Gastrocnemius medialis (tissue), 4 donors: ENCODE measurements around the gene KRT38.

Experiments
- CTCF ChIP-seq, 5 experiments: fragments of 450-650 bp in 3 of 5; fragments of 200-600 bp in 2 of 5; sonication (generic) in 2 of 5; IDR thresholded peaks in 4 of 5; conservative IDR thresholded peaks in 1 of 5; 1 replicate in 4 of 5; 2 replicates in 1 of 5; pipeline ENCODE4 v1.5.1; 2016 to 2019; ENCODE audit warnings: antibody characterized with exemption in 5 of 5, mild to moderate bottlenecking in 3 of 5, moderate library complexity in 3 of 5
- POLR2A ChIP-seq, 2 donors: fragments of 450-650 bp; IDR thresholded peaks; one replicate each; pipeline ENCODE4 v1.6.1; 2017; ENCODE audit warnings: antibody characterized with exemption in 2 of 2, mild to moderate bottlenecking in 2 of 2, moderate library complexity in 2 of 2

- TF ChIP-seq CTCF (IDR thresholded peaks at IDR 0.05 in 4 of 5, conservative IDR thresholded peaks at IDR 0.05 in 1 of 5) (no peak), POLR2A (IDR thresholded peaks at IDR 0.05) (no peak)
Measured at GRCh38 chr17:41466988-41467387, 26.2 kb upstream of the KRT38 start, which contains the start of gene KRT32.
